Stimulated activated CD4-positive, alpha-beta T cell treated with anti-CD3 and anti-CD28 coated beads, Interleukin-1b, Interleukin-23, amount 100 ng/mL, for 48 hours (primary cell): Measurements from ENCODE around the gene CAPN14.
"Not testable (repeated sequence)": the region's sequence is repeated elsewhere in the genome, so short reads cannot be mapped to it uniquely, and the experiment has no call there.

Source experiments
- DNase-seq: peaks from one replicate; pipeline ENCODE4 v3.0.0-alpha.2; 2020

CAPN14 gene

DNA sequence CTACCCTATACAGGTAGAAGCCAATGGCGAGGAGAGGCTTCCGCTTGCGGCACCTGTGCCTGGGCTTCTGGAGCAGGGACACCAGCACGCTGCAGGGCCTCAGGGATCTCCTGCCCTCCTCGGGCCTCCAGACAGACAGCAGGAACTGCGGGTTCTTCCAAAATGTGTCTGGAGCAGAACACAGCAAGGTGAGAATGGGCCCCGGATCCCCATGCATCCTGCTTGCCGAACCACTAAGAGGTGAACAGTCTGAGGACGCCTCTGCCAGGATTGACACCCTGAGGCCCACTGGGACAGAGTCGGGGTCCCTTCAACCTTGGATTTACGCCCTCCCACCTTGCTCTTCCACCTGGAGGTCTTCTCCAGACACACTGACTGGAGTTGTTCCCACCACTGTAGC is 25.4 kb downstream of the CAPN14 start:
- no peak for DNase-seq

DNA sequence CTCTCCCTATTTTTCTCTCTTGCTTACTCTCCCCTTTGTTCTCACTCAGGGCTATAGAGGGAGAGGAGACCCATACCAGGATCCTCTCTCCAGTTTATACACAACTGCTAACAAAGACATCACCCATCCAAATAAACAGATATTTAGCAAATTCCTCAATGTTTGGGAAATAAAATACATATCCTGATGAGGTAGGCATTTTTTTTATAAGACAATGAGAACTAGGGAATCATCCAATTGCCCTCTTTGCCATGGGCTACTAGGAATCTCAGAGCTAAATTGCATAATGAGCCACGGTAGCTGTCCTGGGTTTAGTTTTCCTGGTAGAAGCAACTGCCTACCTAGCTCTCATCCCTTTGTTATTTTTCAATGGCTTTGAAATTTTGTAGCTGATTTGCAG is 27.1 kb downstream of the CAPN14 start:
- no peak for DNase-seq

DNA sequence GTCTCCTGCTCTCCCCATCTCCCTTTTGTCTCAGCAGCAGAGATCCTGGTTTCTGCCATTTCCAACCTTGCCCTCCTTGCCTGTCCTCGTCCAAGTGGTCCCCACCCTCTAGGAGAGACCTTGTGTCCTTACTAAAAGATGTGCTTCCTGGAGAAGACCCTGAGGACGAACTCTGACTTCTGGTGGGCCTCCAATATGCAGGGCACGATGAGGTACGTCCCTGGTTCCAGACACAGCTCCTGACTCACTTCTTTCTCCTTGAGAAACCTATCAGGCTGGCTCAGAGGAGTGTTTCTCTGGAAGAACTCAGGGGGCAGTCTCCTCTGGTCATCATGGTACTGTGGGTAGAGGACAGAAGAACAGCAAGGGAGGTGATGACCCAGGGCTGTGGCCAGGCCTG is 28.2 kb downstream of the CAPN14 start:
- no peak for DNase-seq

DNA sequence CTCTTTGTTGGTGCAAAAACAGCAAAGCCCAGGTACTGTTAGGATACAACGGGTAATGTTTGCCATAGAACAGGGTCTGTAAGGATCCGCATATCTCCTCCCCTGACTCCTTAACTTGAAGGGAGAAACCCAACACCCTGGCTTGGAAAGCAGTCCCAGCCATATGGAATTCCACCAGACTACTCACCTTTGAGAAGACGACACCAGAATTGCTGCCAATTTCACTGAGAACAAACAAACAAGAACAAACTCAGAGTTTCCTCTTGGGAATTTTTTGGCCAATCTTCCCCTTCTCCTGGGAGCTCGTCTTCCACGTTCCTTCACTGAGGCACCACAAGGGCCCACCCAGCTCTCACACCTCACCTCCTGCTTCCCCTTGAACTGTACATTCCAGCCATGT is 29.2 kb downstream of the CAPN14 start:
- no peak for DNase-seq

DNA sequence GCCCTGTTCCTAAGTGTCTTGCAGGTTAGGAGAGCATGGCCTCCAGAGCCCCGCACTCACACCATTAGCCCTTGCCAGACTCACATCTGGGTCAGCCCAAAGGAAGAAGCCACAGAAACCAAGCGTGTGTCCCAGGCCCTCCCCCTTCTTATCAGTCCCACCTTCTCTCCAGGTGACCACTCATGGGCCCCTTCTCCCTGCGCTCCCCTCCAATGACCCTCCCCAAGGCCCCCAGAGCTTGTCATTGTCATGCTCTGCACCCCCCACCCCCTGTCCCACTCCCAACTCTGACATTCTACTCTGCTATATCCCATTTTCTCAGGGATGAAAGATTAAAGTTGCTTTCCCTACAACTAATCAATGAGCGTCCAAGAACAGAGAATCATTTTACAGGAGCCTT is 30.1 kb downstream of the CAPN14 start:
- DNase-seq: no peak

DNA sequence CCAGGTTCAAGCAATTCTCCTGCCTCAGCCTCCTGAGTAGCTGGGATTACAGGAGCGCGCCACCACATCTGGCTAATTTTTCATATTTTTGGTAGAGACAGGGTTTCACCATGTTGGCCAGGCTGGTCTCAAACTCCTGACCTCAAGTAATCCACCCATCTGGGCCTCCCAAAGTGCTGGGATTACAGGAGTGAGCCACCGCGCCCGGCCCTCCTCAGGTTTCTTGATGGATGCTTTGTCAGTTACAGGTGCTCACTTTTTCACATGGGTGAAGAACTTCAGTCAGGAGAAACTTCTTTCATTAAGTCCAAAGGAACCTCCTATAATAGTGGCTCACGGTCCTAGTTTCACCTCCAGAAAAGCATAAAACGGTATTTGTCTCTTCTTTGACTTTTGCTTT is 33.3 kb downstream of the CAPN14 start:
- DNase-seq: not testable (repeated sequence)

DNA sequence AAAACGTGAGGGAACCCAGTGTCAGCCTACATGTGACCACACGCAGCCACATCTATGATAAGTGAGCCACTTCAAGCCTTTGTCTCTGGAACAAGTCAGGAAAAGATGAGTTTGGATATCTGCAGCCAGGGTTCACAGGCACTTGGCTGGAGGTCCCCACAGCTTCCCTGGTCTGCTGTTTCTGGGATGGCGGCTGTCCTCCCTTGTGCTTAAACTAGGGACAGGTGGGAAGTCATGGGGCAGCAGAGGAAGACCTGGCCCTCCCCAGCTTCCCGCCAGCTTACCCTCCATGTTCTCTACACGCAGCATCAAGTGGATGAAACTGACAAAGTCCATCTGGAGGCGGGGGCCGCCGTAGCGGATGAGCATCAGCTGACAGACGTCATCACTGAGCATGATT is 40.6 kb downstream of the CAPN14 start:
- no peak for DNase-seq

DNA sequence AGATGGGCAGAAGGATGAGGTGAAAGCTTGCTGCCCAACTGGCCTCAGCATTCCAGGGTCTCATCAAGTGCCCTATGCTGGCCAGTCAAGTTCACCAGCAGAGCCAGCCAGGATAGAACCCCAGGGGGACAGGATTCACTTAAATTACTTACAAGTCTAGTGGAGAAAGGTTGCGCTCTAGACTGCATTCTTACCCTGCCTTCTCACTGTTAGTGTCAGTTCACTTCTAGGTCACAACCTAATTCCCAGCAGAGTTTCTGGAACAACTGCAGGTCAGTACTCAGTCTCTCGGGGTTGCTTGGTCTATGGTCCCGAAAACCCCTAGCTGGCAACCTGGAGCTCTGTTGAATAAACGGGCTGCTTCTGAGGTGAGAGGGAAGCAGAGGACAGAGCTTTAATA is 46.2 kb downstream of the CAPN14 start:
- no peak for DNase-seq

DNA sequence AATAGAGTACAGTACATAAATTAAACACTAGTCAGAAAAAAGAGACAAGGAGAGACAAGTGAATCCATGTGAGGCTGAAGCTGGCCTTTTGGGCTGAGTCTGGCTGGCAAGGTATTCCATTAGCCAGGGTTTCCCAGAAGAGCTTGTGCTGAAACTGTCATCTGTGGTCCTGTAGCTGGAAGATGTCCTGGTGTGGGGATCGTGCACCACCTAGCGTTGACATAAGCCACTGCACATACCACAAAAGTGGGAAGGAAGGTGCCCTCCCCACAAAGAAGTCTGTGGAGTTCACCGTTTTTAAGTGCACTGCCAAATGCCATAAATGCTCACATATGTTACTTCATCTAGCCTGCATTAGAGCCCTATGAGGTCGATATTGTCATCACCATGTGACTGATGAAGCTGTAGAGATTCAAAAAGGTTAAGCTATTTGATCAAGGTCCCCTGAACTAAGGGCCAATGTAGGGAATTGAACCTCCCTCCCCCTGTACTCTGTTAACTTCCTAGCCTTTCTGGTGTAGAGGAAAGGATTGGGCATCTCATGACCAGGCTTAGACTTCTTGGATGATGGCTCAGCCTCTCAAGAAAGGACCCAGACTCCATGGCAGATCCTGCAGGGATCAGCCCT is 47.1 kb downstream of the CAPN14 start:
- DNase-seq: peak; percentile 59

DNA sequence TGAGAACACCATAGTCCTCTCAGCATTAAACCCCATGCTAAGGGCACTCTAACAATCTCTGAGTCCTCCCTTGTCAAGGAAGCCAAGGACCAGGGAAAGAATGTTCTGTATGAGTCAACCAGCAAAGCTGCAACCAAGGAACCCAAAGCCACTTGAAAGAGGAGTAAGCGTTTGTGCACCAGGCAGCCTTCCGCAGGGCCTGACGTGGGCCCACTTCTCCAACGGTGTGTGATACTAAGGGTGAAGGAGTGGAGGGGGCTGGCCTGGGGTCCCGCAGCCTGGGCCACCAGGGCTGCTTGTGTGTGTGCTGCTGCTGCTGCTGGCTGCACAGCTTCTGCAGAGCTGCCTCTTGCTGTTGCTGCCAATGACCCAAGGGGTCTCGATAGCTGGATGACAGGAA is 49.0 kb downstream of the CAPN14 start:
- no peak for DNase-seq

DNA sequence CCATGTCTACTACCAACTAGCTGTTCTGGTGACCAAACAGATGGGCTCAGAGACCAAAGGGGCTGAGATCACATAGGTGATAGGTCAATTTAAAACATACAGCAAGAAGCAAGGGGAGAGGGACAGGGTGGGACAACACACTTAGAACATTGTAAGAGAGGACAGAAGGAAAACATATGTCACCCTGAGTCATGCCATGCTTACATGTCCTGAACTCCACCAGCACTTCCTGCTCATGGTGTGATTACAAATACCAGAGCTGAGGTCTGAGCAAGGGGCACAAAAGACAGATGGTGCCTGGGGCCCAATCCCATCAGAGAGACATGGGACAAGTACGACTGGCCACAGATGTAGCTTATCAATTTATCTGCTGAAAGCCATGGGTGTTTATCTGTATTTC is 50.4 kb downstream of the CAPN14 start:
- DNase-seq: no peak

DNA sequence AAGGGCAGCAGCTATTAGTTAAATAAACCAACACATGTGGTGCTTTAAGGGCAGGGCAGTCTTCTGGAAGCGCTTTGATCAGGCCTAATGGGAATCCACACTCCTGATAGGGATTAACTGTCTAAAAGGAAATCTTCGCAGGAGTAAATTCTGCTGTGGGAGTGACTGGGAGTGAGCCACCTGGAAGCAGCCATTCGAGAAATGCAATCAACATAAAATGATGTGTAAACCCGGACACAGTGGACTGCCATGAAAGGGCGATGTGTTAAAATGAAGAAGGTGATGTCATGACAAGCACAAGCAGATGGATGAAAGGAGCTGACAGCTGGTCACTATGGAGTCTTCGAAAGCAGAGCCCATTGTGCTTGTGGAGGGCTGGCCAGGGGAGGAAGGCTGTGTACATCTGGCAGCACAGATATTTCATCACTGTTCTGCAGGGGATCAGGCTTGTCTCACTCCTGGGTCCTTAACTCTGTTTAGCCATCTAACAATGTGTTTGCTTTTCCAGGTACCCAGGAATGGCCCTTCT is 54.2 kb downstream of the CAPN14 start:
- DNase-seq: no peak

DNA sequence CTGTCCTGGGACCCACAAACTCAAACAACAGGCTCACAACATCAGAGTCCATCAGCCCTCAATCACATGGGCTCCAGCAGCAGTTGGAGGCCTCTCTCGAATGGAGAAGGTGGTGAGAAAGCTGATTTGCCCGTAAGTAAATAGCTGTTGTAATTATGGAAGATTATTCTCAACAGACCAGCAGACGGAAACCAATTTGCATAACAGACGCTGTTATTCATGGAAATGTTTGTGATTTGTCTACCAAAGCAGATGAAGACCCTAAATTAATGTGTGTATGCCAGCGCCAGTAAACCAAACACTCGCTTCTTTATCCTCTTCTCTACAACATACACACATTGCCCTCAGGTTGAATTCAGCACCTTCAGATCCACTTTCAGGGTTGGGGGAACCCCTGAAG is 55.7 kb downstream of the CAPN14 start:
- no peak for DNase-seq

DNA sequence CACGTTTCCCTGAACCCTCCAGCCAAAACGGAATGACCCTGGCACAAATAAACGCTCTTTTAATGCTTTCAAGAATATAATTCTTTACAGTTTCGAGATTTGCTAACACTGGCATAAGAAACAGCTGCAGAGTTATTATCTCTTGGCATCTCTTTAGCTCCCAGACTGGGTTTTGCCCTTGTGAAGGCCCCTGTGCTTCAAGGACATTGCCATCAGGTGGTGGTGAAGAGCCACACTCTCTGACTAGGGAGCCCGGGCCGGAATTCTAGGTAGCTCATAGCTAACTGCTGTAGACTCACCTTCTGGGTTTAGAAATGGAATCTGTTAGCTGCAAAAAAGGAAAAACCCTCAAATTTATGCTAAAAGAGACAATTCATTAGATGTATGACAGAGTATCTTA is 65.8 kb downstream of the CAPN14 start:
- DNase-seq: no peak

DNA sequence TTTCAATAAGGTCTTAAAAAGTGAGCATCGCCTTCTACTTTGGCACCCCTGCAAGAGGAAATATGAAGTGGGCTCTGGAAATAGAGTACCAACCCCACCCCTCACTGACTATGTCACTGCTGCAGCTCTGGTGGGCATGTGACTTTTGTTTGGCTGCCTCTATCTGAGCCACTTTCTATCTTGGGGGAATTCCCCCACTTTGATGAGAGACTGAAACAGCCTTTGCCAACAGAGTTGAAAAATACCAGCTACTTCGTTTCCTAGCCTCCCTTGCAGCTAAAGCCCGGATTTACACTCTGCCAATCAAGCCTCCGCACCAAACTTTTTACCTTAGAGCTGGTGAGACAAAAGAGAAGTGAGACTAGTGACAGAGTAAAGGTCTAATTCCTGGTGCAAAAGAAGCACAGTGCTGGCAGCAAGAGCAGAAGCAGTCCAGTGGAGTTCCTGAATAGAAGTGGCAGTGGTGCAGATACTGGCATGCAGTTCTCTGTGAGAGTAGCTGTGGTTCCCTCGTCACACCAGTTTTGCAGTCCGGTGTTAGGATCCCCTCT is 67.1 kb downstream of the CAPN14 start:
- DNase-seq: no peak

DNA sequence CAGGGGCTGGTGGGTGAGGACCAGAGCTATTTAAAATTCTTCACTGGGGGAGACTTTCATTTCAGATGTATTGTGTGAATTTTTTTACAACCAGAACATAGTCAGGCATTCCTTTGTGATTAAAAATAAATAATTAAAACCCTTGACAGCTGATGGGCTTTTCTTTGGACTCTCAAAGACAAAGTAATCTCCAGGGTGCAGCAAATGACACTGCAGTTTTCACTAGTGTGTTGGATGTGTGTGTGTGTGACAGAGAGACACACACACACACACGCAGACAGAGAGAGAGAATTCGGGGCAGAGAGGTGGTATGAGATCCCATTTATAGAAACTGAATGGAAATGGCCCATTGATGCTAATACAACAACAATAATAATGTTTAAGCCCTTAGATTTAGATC is 68.8 kb downstream of the CAPN14 start:
- DNase-seq: no peak

DNA sequence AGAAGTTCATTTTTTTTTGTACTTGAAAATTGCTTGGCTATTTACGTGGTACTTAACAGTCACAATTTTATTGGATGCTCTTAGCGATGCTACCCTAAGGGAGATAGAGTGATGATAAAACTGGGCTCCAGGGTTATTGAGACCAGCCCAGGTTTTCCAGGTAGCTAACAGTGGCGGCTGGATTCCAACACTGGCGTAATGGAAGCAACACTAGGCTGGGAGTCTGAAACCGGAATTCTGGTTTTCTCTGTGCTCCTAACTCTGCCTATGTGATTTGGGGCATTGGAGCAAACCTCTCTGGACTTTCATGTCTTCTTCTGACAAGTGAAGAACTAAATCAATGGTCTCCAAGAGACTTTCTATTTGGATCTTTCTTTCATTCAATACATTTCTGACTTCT is 69.7 kb downstream of the CAPN14 start:
- no peak for DNase-seq

DNA sequence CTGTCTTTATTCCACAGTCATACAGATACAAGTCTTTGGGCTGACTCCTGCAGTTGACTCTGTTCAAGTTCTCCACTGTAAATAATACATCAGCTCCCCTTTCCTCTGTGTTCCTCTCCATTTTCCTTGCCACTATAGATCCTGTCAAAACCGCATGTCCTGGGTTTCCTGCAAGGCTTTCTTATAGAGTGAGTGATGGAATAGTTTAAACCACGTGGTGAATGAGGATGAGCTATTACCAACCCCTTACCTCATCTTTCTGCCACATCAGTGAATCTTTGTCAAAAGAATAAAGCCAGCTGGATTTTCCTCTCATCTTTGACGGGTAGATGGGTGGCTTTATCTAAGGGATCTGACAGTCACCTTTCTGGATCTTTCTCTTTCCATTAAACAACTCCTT is 75.2 kb downstream of the CAPN14 start:
- no peak for DNase-seq

DNA sequence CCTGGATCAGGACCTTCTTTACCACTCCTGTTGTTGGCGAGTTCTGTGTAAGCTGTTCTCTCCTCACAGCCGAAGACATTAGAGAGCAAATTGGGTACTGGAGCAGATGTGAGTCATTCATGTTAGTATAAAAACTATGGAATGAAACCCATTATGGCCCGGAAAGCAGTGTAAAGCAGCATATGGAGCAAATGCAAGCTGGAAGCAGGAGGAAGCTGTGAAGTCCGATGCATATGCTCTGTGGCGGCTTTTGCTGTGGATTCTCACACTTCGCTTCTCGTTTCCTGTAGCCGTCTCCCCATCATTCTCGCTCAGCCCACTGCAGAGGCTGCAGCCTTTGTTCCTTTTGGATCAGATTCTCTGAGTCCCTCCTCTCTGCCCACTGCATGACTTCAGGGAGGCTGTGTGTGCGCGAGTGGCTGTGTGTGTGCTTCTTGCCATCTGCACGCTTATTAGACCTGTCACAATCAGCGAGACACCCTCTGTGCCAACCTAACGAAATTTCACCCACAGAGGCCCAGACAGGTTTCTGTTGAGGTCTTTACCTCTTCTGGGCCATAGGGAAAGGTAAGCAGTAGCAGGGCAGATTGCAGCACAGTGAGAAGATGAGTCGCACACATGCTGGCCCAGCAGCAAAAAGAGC is 75.8 kb downstream of the CAPN14 start:
- no peak for DNase-seq

DNA sequence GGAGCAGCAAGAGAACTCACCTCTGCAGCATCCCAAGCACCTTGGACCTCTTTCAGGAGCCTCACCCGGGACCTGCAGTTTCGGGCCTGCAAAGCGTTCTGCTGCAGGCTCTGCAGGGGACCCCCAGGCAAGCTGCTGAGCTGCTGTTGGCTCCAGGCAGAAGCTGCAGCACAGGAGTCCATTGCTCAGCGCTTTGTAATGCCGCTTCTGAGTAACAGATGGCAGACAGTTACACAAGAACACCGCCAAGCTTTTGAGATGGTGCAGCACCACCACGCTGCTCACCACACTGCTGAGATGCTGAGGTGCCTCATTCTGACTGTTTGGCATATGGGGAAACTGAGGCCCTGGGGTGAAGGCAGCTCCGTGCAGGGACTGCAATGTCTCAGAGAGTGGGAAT is 77.2 kb downstream of the CAPN14 start:
- no peak for DNase-seq

DNA sequence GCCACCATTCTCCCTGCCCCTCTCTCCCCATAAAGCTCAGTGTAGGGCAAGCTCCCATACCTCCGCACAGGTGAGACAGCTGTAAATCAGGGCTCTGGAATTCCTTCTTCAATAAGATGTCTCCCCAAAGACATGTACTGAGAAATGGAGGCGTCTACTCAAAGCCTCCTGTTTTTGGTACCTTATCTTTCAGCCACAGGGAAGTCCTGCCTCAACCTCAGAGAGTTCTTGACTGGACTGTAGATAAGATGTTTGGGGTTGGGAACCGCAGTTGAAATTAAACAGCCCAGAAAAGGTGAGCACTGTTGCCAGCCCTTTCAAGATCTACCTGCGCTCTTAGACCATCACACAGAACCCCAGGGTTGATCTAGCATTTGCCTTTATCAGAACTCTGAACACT is 77.6 kb downstream of the CAPN14 start:
- no peak for DNase-seq

DNA sequence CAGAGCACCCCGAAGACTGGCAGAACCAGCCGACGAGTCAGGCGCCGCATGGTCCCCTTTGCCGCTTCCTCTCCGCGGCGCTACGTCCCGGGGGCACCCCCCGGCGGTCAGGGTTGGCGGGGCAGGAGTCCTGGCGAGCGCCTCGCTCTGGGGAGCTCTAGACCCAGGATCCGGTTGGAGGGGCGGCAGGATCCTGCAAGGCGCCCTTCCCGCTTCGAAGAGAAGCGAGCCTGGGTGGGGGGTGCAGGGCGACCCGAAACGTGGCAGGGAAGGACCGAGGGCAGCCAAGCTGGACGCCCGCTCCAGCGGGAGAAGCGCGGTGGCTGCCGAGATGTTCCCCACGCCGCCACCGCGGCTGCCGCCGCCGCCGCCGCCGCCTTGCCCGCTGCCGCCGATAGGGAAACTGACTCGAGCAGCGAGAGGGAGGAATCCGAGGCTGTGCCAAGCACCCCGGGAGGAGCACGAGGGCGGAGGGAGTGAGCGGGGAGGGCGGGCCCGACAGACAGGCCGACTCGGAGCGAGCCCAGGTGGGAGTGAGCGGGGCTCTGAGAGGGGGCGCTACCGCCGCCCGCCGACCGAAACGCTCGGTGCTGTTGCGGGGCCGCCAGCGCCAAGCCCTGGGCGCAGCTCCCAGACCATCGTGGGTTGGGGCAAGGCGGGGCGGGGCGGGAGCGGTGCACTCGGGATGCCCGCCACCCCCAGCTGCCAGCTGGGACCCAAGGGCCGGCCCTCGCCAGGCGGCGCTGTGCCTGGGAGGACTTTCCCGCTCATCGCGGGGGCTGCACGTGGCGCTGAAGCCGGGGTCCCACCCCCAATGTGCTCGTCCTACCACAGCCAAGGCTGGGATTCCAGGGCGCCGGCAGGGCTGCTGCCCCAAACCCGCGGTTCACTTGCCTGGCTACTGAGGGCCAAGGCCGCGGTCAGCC is 79.0 kb downstream of the CAPN14 start, which contains the start of gene GALNT14:
GALNT14 (minus strand) TSS at position 404 of the 926 bp plus-strand sequence; CDS start at position 50, 354 bp downstream.
- DNase-seq: peak; percentile 48
